IMR-90 (cell line): ENCODE measurements around the gene MRPL57. TPM values are rescaled to one million over a fixed set of nuclear protein-coding genes. Genes with fewer than 3 reads are reported as not detected.

Source experiments
- ATAC-seq: fragments of 200-7000 bp; cut with Tn5 transposase; 2 replicates; pipeline ENCODE4 v1.9.1; 2020; ENCODE audit warnings: low read depth, mild to moderate bottlenecking, moderate library complexity
- BruUV-seq: library from RNA; stranded (reverse); fragments of 400-500 nt; replicated peaks from 2 replicates; lab custom pipeline; 2021; lab: Mats Ljungman, UMichigan
- CTCF ChIA-PET: fragments of 300-600 bp; formaldehyde crosslinking; extraction: SDS; loops from one replicate; lab custom pipeline; 2021; ENCODE audit warnings: antibody characterized with exemption; lab: Yijun Ruan, JAX
- POLR2A ChIA-PET: fragments of 300-600 bp; sonication (Branson Sonifier 250); formaldehyde crosslinking; loops from one replicate; lab custom pipeline; 2022; ENCODE audit warnings: antibody characterized with exemption; ENCODE audit not compliant: unreplicated experiment; lab: Charles Lee
- DNase-seq: peaks from one replicate; pipeline ENCODE4 v3.0.0; 2013
- H2AFZ ChIP-seq: replicated peaks from 2 replicates; pipeline ENCODE3; 2013; ENCODE audit warnings: low read length, mild to moderate bottlenecking; ENCODE audit not compliant: poor library complexity
- H2AK5ac ChIP-seq: 2 replicates; pipeline ENCODE4 v1.6.1; 2013; ENCODE audit warnings: low read depth, low read length, inconsistent platforms
- H2AK9ac ChIP-seq: replicated peaks from 2 replicates; pipeline ENCODE3; 2013; ENCODE audit warnings: mild to moderate bottlenecking, low read depth, low read length, moderate library complexity; ENCODE audit not compliant: poor library complexity
- H2BK120ac ChIP-seq: 2 replicates; pipeline ENCODE4 v1.6.1; 2013; ENCODE audit warnings: low read depth, low read length, inconsistent platforms
- H2BK15ac ChIP-seq: 3 replicates; pipeline ENCODE4 v1.6.1; 2013; ENCODE audit warnings: low read depth, low read length, inconsistent platforms
- H2BK20ac ChIP-seq: 2 replicates; pipeline ENCODE4 v1.6.1; 2013; ENCODE audit warnings: low read depth, mild to moderate bottlenecking, inconsistent platforms, low read length, moderate library complexity
- H2BK5ac ChIP-seq: 2 replicates; pipeline ENCODE4 v1.6.1; 2013; ENCODE audit warnings: mild to moderate bottlenecking, low read depth, low read length, inconsistent platforms; ENCODE audit not compliant: poor library complexity, severe bottlenecking
- H3K14ac ChIP-seq: replicated peaks from 2 replicates; pipeline ENCODE4 v1.6.1; 2013; ENCODE audit warnings: low read depth, low read length, inconsistent platforms
- H3K18ac ChIP-seq: 2 replicates; pipeline ENCODE4 v1.6.1; 2013; ENCODE audit warnings: low read depth, low read length, control low read depth
- H3K23ac ChIP-seq: 2 replicates; pipeline ENCODE4 v1.6.1; 2013; ENCODE audit warnings: low read depth, low read length, inconsistent platforms
- H3K27ac ChIP-seq: 2 replicates; pipeline ENCODE4 v1.5.1; 2013; ENCODE audit warnings: mild to moderate bottlenecking, control low read depth, low read length; ENCODE audit not compliant: insufficient read depth
- H3K27me3 ChIP-seq: 2 replicates; pipeline ENCODE4 v1.6.1; 2013; ENCODE audit warnings: low read length; ENCODE audit not compliant: control insufficient read depth, insufficient read depth
- H3K36me3 ChIP-seq: 2 replicates; pipeline ENCODE4 v1.6.1; 2013; ENCODE audit warnings: low read length, mixed read lengths; ENCODE audit not compliant: control insufficient read depth, insufficient read depth
- H3K4ac ChIP-seq: 2 replicates; pipeline ENCODE4 v1.6.1; 2013; ENCODE audit warnings: low read depth, low read length, inconsistent platforms
- H3K4me1 ChIP-seq: 2 replicates; pipeline ENCODE4 v1.6.1; 2013; ENCODE audit warnings: low read length, mixed read lengths; ENCODE audit not compliant: control insufficient read depth, insufficient read depth
- H3K4me2 ChIP-seq: 2 replicates; pipeline ENCODE4 v1.6.1; 2013; ENCODE audit warnings: low read depth, mild to moderate bottlenecking, control low read depth, low read length, moderate library complexity
- H3K4me3 ChIP-seq: 2 replicates; pipeline ENCODE4 v1.5.1; 2013; ENCODE audit warnings: low read depth, mild to moderate bottlenecking, control low read depth, low read length, moderate library complexity; ENCODE audit not compliant: insufficient read depth
- H3K56ac ChIP-seq: 2 replicates; pipeline ENCODE4 v1.6.1; 2013; ENCODE audit warnings: low read length, inconsistent platforms; ENCODE audit not compliant: insufficient read depth; ENCODE audit errors: extremely low read depth
- H3K79me1 ChIP-seq, 2 experiments: 2 replicates each; pipeline ENCODE4 v1.6.1; 2013; ENCODE audit warnings: low read length in 2 of 2, inconsistent platforms in 1 of 2, low read depth in 1 of 2
- H3K9ac ChIP-seq: 2 replicates; pipeline ENCODE4 v1.6.1; 2013; ENCODE audit warnings: low read depth, low read length, control low read depth
- H3K9me1 ChIP-seq: 2 replicates; pipeline ENCODE4 v1.6.1; 2013; ENCODE audit warnings: low read length, inconsistent platforms; ENCODE audit not compliant: insufficient read depth
- H3K9me3 ChIP-seq: 2 replicates; pipeline ENCODE4 v1.6.1; 2013; ENCODE audit warnings: low read length; ENCODE audit not compliant: control insufficient read depth, insufficient read depth
- H4K20me1 ChIP-seq: 2 replicates; pipeline ENCODE4 v1.6.1; 2013; ENCODE audit warnings: low read length, inconsistent platforms; ENCODE audit not compliant: insufficient read depth
- H4K5ac ChIP-seq: 2 replicates; pipeline ENCODE4 v1.6.1; 2013; ENCODE audit warnings: mild to moderate bottlenecking, low read depth, low read length, control low read depth
- H4K8ac ChIP-seq, 2 experiments: 2 replicates each; pipeline ENCODE4 v1.6.1; 2013; ENCODE audit warnings: low read depth in 2 of 2, low read length in 2 of 2, control low read depth in 1 of 2, inconsistent platforms in 1 of 2
- H4K91ac ChIP-seq: 2 replicates; pipeline ENCODE4 v1.6.1; 2013; ENCODE audit warnings: low read depth, low read length, inconsistent platforms; ENCODE audit not compliant: insufficient read depth
- BHLHE40 ChIP-seq: fragments of 150-350 bp; IDR thresholded peaks from 2 replicates; pipeline ENCODE4 v1.6.1; 2016; ENCODE audit warnings: mild to moderate bottlenecking, low read depth, low read length
- CEBPB ChIP-seq: IDR thresholded peaks from 2 replicates; pipeline ENCODE4 v1.6.1; 2012; ENCODE audit warnings: low read depth, low read length, improper control_type of control experiment
- CHD1 ChIP-seq: IDR thresholded peaks from 2 replicates; pipeline ENCODE4 v1.6.1; 2012; ENCODE audit warnings: low read depth, low read length, improper control_type of control experiment
- CTCF ChIP-seq: conservative IDR thresholded peaks from 2 replicates; pipeline ENCODE4 v1.5.1; 2012; ENCODE audit warnings: mild to moderate bottlenecking, low read depth, low read length, improper control_type of control experiment
- ELK1 ChIP-seq: fragments of 150-350 bp; IDR thresholded peaks from 2 replicates; pipeline ENCODE4 v1.6.1; 2016; ENCODE audit warnings: low read depth, mild to moderate bottlenecking, low read length, moderate library complexity, borderline replicate concordance
- FOS ChIP-seq: fragments of 150-350 bp; IDR thresholded peaks from 2 replicates; pipeline ENCODE4 v1.6.1; 2016; ENCODE audit warnings: low read depth, low read length
- MAFK ChIP-seq: IDR thresholded peaks from 2 replicates; pipeline ENCODE4 v1.6.1; 2012; ENCODE audit warnings: low read depth, low read length, improper control_type of control experiment
- MAZ ChIP-seq: IDR thresholded peaks from 2 replicates; pipeline ENCODE4 v1.6.1; 2012; ENCODE audit warnings: low read depth, mild to moderate bottlenecking, low read length, improper control_type of control experiment, moderate library complexity, borderline replicate concordance
- MXI1 ChIP-seq: IDR thresholded peaks from 2 replicates; pipeline ENCODE4 v1.6.1; 2012; ENCODE audit warnings: low read depth, mild to moderate bottlenecking, low read length, moderate library complexity, borderline replicate concordance
- NFE2L2 ChIP-seq: fragments of 150-350 bp; IDR thresholded peaks from 2 replicates; pipeline ENCODE4 v1.6.1; 2016; ENCODE audit warnings: low read depth, mild to moderate bottlenecking, low read length
- POLR2A ChIP-seq: IDR thresholded peaks from 2 replicates; pipeline ENCODE4 v1.6.1; 2012; ENCODE audit warnings: mild to moderate bottlenecking, low read depth, low read length
- RAD21 ChIP-seq: IDR thresholded peaks from 2 replicates; pipeline ENCODE4 v1.6.1; 2012; ENCODE audit warnings: low read length, improper control_type of control experiment
- RCOR1 ChIP-seq: IDR thresholded peaks from 2 replicates; pipeline ENCODE4 v1.6.1; 2012; ENCODE audit warnings: mild to moderate bottlenecking, low read length, improper control_type of control experiment; ENCODE audit not compliant: insufficient replicate concordance
- RFX5 ChIP-seq: IDR thresholded peaks from 2 replicates; pipeline ENCODE4 v1.8.0; 2012; ENCODE audit warnings: low read depth, mild to moderate bottlenecking, low read length, moderate library complexity
- SMC3 ChIP-seq: fragments of 150-350 bp; IDR thresholded peaks from 2 replicates; pipeline ENCODE4 v1.6.1; 2016; ENCODE audit warnings: low read depth, mild to moderate bottlenecking, antibody characterized with exemption, low read length, moderate library complexity
- WGBS, 2 experiments: methylation state at CpG; one replicate each; pipeline versions ENCODE4 v1.1.5 to v1.1.7; 2013; ENCODE audit warnings: missing lambda C conversion rate in 2 of 2; ENCODE audit not compliant: insufficient read length in 1 of 2; ENCODE audit errors: extremely low coverage in 2 of 2; 5-methylcytosine and 5-hydroxymethylcytosine counted together
- dilution Hi-C: fragments of 300-500 bp; cut with HindIII; formaldehyde crosslinking; loops from one replicate; pipeline ENCODE4 v1.14.3; 2018; ENCODE audit warnings: low sequenced_read_pairs; ENCODE audit not compliant: unreplicated experiment
- in situ Hi-C: fragments of 300-500 bp; cut with MboI; formaldehyde crosslinking; loops from 3 replicates; pipeline ENCODE4 v1.14.3; 2019; ENCODE audit warnings: low sequenced_read_pairs, inconsistent platforms, mixed read lengths
- intact Hi-C: fragments of 100-400 bp; cut with micrococcal nuclease; formaldehyde crosslinking; loops from 2 replicates; pipeline ENCODE4 v1.10.0; 2022
- polyA plus RNA-seq, 3 experiments: library from polyadenylated mRNA; depleted of rRNA; stranded (reverse); fragments of >200 nt; gene quantifications; 2 replicates each; pipeline ENCODE4 v1.2.3, GENCODE V29; 2012; ENCODE audit warnings: low replicate concordance in 1 of 3
- total RNA-seq: library from RNA; depleted of rRNA; stranded (reverse); fragments of >200 nt; gene quantifications from 2 replicates; pipeline ENCODE4 v1.2.3, GENCODE V29; 2012

The MRPL57 gene
- total and polyA plus RNA-seq, 2 of the 4 experiments (the other 2 are of a cell fraction) = 7.0 to 8.0 TPM

- Histone ChIP-seq H4K8ac (no peak overlapping the region), H3K36me3 (no peaks in the 10 kb centered on the region), H3K56ac (no peak overlapping the region), H3K18ac (no peak overlapping the region), H4K20me1 (no peaks in the 10 kb centered on the region), H3K4me1 (no peaks in the 10 kb centered on the region), H3K27me3 (peaks cover 2% of the 10 kb centered on the region), H2BK5ac (no peak overlapping the region), H3K9me1 (no peaks in the 10 kb centered on the region), H2BK20ac (no peak overlapping the region), H3K9me3 (peaks cover 4% of the 10 kb centered on the region; the same call in 1 of the 2 replicates), H4K91ac (no peak overlapping the region), H3K23ac (no peak overlapping the region), H3K9ac (no peak overlapping the region), H2BK15ac (no peak overlapping the region), H2BK120ac (no peak overlapping the region), H3K79me1 (no peaks in the 10 kb centered on the region), H2AK9ac (no peak overlapping the region), H3K4me3 (no peak overlapping the region), H2AK5ac (no peak overlapping the region), H2AFZ (no peak overlapping the region), H3K4me2 (no peak overlapping the region), H3K4ac (no peak overlapping the region), H3K14ac (no peak overlapping the region), H4K5ac (no peak overlapping the region), H3K27ac (no peak overlapping the region)
- DNase-seq = no peak
- BruUV-seq = no TSS peak
- ATAC-seq = no peak
- POLR2A ChIA-PET = no interaction called here
- in situ Hi-C loops = no loop called here
- WGBS, 2 experiments = no CpG with 5 or more reads among the region's 7 CpGs
- intact Hi-C loops = no loop called here
- CTCF ChIA-PET = interaction anchor here (0.8 kb wide), 1 partner anchor 12 kb away, joined by 3 read pairs; no protein-coding TSS in a partner anchor
- dilution Hi-C loops = no loop called here
- no peak for TF ChIP-seq NFE2L2
- TF ChIP-seq FOS = no peak
- TF ChIP-seq MXI1 = no peak
- no peak for TF ChIP-seq SMC3
- no peak for TF ChIP-seq CHD1
- no peak for TF ChIP-seq RAD21
- TF ChIP-seq POLR2A = no peak
- TF ChIP-seq CTCF = no peak
- no peak for TF ChIP-seq MAZ
- no peak for TF ChIP-seq ELK1
- no peak for TF ChIP-seq RFX5
- no peak for TF ChIP-seq BHLHE40
- TF ChIP-seq RCOR1 = no peak
- no peak for TF ChIP-seq CEBPB
- TF ChIP-seq MAFK = no peak
These were observed 42.0 kb downstream of the MRPL57 start for GRCh38 chr13:21218351-21219035.
